Measurements from ENCODE around the gene ONECUT2.

ONECUT2 gene

GRCh38 chr18:57523171-57523956, 88.2 kb downstream of the ONECUT2 start:
- H3K27me3 ChIP-seq (ENCODE audit: control insufficient read depth in 2 of 2, insufficient read depth in 2 of 2, low read length in 2 of 2): no peaks in the 10 kb centered on the region
- H3K36me3 ChIP-seq (ENCODE audit: control insufficient read depth in 2 of 2, insufficient read depth in 2 of 2, low read length in 2 of 2): no peaks in the 10 kb centered on the region
- no peaks in the 10 kb centered on the region for H3K4me1 ChIP-seq (ENCODE audit: control insufficient read depth in 2 of 2, insufficient read depth in 2 of 2, low read length in 2 of 2)
- H3K27ac ChIP-seq (ENCODE audit: low read depth in 2 of 2, low read length in 2 of 2): no peak overlapping the region
- no peak overlapping the region for H3K4me3 ChIP-seq (ENCODE audit: low read length in 2 of 2)
- H3K9me3 ChIP-seq (ENCODE audit: control insufficient read depth in 2 of 2, low read length in 2 of 2): no peaks in the 10 kb centered on the region
- H3K9ac ChIP-seq (ENCODE audit: low read depth in 1 of 2, low read length in 2 of 2): no peak overlapping the region

GRCh38 chr18:57527556-57528229, 92.5 kb downstream of the ONECUT2 start:
- H3K9me3 ChIP-seq (ENCODE audit: control insufficient read depth in 2 of 2, low read length in 2 of 2): no peaks in the 10 kb centered on the region
- H3K4me3 ChIP-seq (ENCODE audit: low read length in 2 of 2): no peak overlapping the region
- no peaks in the 10 kb centered on the region for H3K36me3 ChIP-seq (ENCODE audit: control insufficient read depth in 2 of 2, insufficient read depth in 2 of 2, low read length in 2 of 2)
- H3K9ac ChIP-seq (ENCODE audit: low read depth in 1 of 2, low read length in 2 of 2): no peak overlapping the region
- H3K27me3 ChIP-seq (ENCODE audit: control insufficient read depth in 2 of 2, insufficient read depth in 2 of 2, low read length in 2 of 2): no peaks in the 10 kb centered on the region
- no peaks in the 10 kb centered on the region for H3K4me1 ChIP-seq (ENCODE audit: control insufficient read depth in 2 of 2, insufficient read depth in 2 of 2, low read length in 2 of 2)
- H3K27ac ChIP-seq (ENCODE audit: low read depth in 2 of 2, low read length in 2 of 2): no peak overlapping the region

DNA sequence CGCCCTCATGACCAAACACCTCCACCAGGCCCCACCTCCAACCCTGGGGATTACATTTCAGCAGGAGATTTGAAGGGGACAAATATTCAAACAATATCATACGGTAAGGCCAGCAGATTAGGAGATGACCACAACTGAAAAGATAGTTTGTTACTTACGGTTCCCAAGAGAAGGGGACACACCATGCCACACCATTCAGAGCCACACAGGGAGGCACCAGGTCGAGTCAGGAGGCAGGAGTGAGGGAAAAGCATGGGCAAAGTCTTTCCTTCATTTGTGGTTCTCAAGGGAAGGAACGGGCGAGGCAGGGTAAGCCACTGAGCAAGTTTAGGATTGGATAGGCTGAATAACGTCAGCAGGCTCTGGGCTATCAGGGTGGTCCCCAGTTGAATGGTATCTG, 94.0 kb downstream of the ONECUT2 start:
- H3K4me1 ChIP-seq (ENCODE audit: control insufficient read depth in 2 of 2, insufficient read depth in 2 of 2, low read length in 2 of 2): no peaks in the 10 kb centered on the region
- no peak overlapping the region for H3K9ac ChIP-seq (ENCODE audit: low read depth in 1 of 2, low read length in 2 of 2)
- no peak overlapping the region for H3K27ac ChIP-seq (ENCODE audit: low read depth in 2 of 2, low read length in 2 of 2)
- H3K4me3 ChIP-seq (ENCODE audit: low read length in 2 of 2): no peak overlapping the region
- H3K27me3 ChIP-seq (ENCODE audit: control insufficient read depth in 2 of 2, insufficient read depth in 2 of 2, low read length in 2 of 2): no peaks in the 10 kb centered on the region
- no peaks in the 10 kb centered on the region for H3K9me3 ChIP-seq (ENCODE audit: control insufficient read depth in 2 of 2, low read length in 2 of 2)
- no peaks in the 10 kb centered on the region for H3K36me3 ChIP-seq (ENCODE audit: control insufficient read depth in 2 of 2, insufficient read depth in 2 of 2, low read length in 2 of 2)

DNA sequence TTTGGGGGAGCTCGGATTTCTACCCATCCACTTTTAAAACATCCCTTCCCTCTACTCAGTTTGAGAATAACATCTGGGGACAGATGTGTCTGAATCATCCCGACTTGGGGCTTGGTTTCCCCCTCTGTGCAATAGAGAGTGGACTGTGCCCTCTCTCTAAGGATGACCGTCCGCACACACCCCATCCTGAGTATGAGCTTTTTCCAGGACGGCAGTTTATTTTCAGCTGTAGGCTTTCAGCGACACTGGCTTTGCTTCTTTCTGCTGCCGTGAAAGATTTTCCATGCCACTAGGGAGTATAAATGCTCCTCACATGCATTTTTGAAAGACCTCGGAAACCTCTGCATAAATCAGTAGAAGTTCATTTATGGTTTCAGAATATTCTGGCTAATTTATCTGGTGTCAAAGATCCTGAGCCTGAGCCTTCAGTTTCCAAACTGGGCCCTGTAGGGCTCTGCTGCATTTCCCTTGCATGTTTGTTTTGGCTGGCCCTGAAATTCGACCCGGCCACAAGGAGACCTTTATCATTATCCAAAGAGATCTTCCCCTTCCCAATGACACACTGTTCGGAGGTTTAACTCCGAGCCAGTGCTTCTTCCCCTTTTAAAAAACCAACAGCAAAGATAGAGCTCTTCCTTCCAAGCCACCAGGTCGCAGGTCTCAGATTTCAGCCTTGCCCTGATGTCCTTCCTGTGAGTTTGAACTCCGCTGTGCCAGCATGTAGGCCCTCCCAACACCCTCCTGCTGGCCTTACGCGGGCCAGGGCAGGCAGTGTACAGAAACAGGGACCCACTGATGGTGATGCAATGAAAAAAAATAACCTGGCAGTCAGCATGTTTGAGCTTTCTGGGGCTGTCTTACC, 98.1 kb downstream of the ONECUT2 start:
- no peaks in the 10 kb centered on the region for H3K27me3 ChIP-seq (ENCODE audit: control insufficient read depth in 2 of 2, insufficient read depth in 2 of 2, low read length in 2 of 2)
- H3K4me3 ChIP-seq (ENCODE audit: low read length in 2 of 2): no peak overlapping the region
- H3K9ac ChIP-seq (ENCODE audit: low read depth in 1 of 2, low read length in 2 of 2): no peak overlapping the region
- H3K4me1 ChIP-seq (ENCODE audit: control insufficient read depth in 2 of 2, insufficient read depth in 2 of 2, low read length in 2 of 2): no peaks in the 10 kb centered on the region
- H3K9me3 ChIP-seq (ENCODE audit: control insufficient read depth in 2 of 2, low read length in 2 of 2): no peaks in the 10 kb centered on the region
- no peak overlapping the region for H3K27ac ChIP-seq (ENCODE audit: low read depth in 2 of 2, low read length in 2 of 2)
- no peaks in the 10 kb centered on the region for H3K36me3 ChIP-seq (ENCODE audit: control insufficient read depth in 2 of 2, insufficient read depth in 2 of 2, low read length in 2 of 2)

DNA sequence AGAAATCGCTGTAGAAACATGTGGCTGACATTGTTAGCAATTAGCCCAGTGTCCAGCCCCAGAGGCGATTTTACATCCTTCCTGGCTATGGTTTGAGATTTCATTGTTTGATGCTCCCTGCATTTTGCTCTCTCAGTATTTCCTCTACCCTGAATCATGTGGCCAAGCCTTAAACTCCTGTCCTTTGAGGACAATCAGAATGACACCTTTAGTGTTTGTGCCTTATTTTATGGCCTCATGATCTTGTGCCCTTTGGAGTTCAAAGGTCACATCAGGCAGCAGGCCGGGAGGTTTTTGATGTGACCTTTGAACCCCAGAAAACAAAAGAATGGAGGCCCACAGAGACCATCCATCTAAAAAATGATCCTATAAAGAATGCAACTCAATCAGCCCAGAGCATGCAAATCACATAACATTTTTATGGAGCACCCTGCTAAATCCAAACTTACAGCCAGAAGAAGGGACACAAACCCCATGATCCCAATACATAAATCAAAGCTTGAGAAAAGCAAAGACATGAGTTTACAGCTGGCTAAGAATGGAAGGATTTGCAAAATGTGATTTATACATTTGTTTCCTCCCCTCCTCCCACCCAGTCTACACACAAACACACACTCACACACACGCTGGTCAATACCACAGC, 98.8 kb downstream of the ONECUT2 start:
- H3K4me1 ChIP-seq (ENCODE audit: control insufficient read depth in 2 of 2, insufficient read depth in 2 of 2, low read length in 2 of 2): no peaks in the 10 kb centered on the region
- no peak overlapping the region for H3K27ac ChIP-seq (ENCODE audit: low read depth in 2 of 2, low read length in 2 of 2)
- H3K9me3 ChIP-seq (ENCODE audit: control insufficient read depth in 2 of 2, low read length in 2 of 2): no peaks in the 10 kb centered on the region
- H3K27me3 ChIP-seq (ENCODE audit: control insufficient read depth in 2 of 2, insufficient read depth in 2 of 2, low read length in 2 of 2): no peaks in the 10 kb centered on the region
- H3K9ac ChIP-seq (ENCODE audit: low read depth in 1 of 2, low read length in 2 of 2): no peak overlapping the region
- H3K4me3 ChIP-seq (ENCODE audit: low read length in 2 of 2): no peak overlapping the region
- H3K36me3 ChIP-seq (ENCODE audit: control insufficient read depth in 2 of 2, insufficient read depth in 2 of 2, low read length in 2 of 2): no peaks in the 10 kb centered on the region

GRCh38 chr18:57534511-57534909, 99.3 kb downstream of the ONECUT2 start:
- Histone ChIP-seq H3K4me3 (ENCODE audit: low read length in 2 of 2) (no peak overlapping the region), H3K27ac (ENCODE audit: low read depth in 2 of 2, low read length in 2 of 2) (no peak overlapping the region), H3K4me1 (ENCODE audit: control insufficient read depth in 2 of 2, insufficient read depth in 2 of 2, low read length in 2 of 2) (no peaks in the 10 kb centered on the region), H3K27me3 (ENCODE audit: control insufficient read depth in 2 of 2, insufficient read depth in 2 of 2, low read length in 2 of 2) (no peaks in the 10 kb centered on the region), H3K9me3 (ENCODE audit: control insufficient read depth in 2 of 2, low read length in 2 of 2) (no peaks in the 10 kb centered on the region), H3K36me3 (ENCODE audit: control insufficient read depth in 2 of 2, insufficient read depth in 2 of 2, low read length in 2 of 2) (no peaks in the 10 kb centered on the region), H3K9ac (ENCODE audit: low read depth in 1 of 2, low read length in 2 of 2) (no peak overlapping the region)

GRCh38 chr18:57538614-57539013, 103.4 kb downstream of the ONECUT2 start:
- H3K9ac ChIP-seq (ENCODE audit: low read depth in 1 of 2, low read length in 2 of 2): no peak overlapping the region
- no peak overlapping the region for H3K4me3 ChIP-seq (ENCODE audit: low read length in 2 of 2)
- H3K27me3 ChIP-seq (ENCODE audit: control insufficient read depth in 2 of 2, insufficient read depth in 2 of 2, low read length in 2 of 2): no peaks in the 10 kb centered on the region
- no peaks in the 10 kb centered on the region for H3K36me3 ChIP-seq (ENCODE audit: control insufficient read depth in 2 of 2, insufficient read depth in 2 of 2, low read length in 2 of 2)
- H3K4me1 ChIP-seq (ENCODE audit: control insufficient read depth in 2 of 2, insufficient read depth in 2 of 2, low read length in 2 of 2): no peaks in the 10 kb centered on the region
- H3K27ac ChIP-seq (ENCODE audit: low read depth in 2 of 2, low read length in 2 of 2): no peak overlapping the region
- H3K9me3 ChIP-seq (ENCODE audit: control insufficient read depth in 2 of 2, low read length in 2 of 2): no peaks in the 10 kb centered on the region

GRCh38 chr18:57539702-57540101, 104.5 kb downstream of the ONECUT2 start:
- no peaks in the 10 kb centered on the region for H3K36me3 ChIP-seq (ENCODE audit: control insufficient read depth in 2 of 2, insufficient read depth in 2 of 2, low read length in 2 of 2)
- no peaks in the 10 kb centered on the region for H3K9me3 ChIP-seq (ENCODE audit: control insufficient read depth in 2 of 2, low read length in 2 of 2)
- no peak overlapping the region for H3K9ac ChIP-seq (ENCODE audit: low read depth in 1 of 2, low read length in 2 of 2)
- H3K27ac ChIP-seq (ENCODE audit: low read depth in 2 of 2, low read length in 2 of 2): no peak overlapping the region
- no peaks in the 10 kb centered on the region for H3K27me3 ChIP-seq (ENCODE audit: control insufficient read depth in 2 of 2, insufficient read depth in 2 of 2, low read length in 2 of 2)
- H3K4me3 ChIP-seq (ENCODE audit: low read length in 2 of 2): no peak overlapping the region
- H3K4me1 ChIP-seq (ENCODE audit: control insufficient read depth in 2 of 2, insufficient read depth in 2 of 2, low read length in 2 of 2): no peaks in the 10 kb centered on the region
